SH-SY5Y (cell line): ENCODE data around the gene POLE3.

Source experiments
- GATA2 ChIP-seq: IDR thresholded peaks from 2 replicates; pipeline ENCODE4 v1.6.1; 2011; ENCODE audit warnings: mild to moderate bottlenecking, low read depth, low read length
- GATA3 ChIP-seq: IDR thresholded peaks from 2 replicates; pipeline ENCODE4 v1.6.1; 2011; ENCODE audit warnings: low read depth, mild to moderate bottlenecking, low read length, moderate library complexity

DNA sequence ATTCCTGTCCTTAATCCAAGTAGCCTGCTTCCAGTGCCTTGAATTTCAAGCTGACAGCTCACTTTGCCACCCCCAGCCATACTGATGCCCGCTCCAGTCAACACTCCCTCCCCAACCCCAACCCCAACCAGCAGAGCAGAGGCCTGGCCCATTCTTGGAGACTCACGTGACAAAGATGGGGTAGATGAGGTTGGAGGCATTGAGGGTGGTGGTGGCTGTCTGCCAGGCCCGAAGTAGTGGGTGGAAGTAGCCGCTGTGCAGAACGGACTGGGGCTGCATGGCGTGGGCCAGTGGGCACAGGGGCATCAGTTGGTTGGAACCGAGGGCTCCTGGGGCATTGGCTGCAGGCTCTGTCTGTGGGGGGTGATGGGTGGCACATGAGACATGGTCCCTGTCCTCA, 17.2 kb downstream of the POLE3 start:
- TF ChIP-seq GATA2 (no peak), GATA3 (no peak)
